Measurements from ENCODE around the gene MED25. TPM values are rescaled to one million over a fixed set of nuclear protein-coding genes. Genes with fewer than 3 reads are reported as not detected.

The MED25 gene
- total and polyA plus RNA-seq, 9 of the 15 experiments (the other 6 are each of a cell fraction or from before 2014, with no cell fraction given): 4.1 to 93.9 (median 19.3) TPM

DNA sequence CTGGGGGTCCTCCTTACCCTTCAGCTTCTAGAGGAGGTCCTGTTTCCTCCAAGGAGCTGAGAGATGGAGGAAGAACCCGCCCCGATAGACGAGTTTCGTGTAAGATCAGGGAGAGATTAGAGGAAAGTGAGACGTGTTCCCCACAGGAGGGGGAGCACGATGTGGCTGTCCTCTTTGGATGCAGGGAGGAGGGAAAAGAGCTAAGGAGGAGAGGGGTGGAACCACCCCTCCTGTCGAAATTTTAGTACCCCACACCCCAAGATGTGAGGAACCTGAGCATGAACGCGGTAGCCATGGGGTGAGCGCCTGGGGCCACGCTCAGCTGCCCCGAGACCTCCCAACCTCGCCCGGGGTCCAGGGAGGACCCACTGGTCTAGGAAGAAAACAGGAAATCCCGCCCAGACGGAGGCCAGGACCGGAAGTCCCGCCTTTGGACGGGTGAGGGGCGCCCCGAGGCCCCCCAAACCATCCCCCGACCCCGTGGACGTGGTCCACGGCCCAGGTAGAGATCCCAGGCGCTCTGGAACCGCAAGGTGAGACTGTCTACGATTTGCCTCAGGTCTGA lies 57.9 kb downstream of the MED25 start (continued):
- TF ChIP-seq PRMT5 (CRISPR knock-in tag; IDR thresholded peaks at IDR 0.05) (0 out of 2 replicates have a peak, but pooled peaks have one; percentile 10), PRDM10 (IDR thresholded peaks at IDR 0.05; ENCODE audit: partially characterized antibody) (peak; percentile 73), CSDE1 (IDR thresholded peaks at IDR 0.05) (no peak), TEAD4 (IDR thresholded peaks at IDR 0.05; ENCODE audit: low read length) (0 out of 2 replicates have a peak, but pooled peaks have one; percentile 14), TEAD4 (CRISPR knock-in tag; IDR thresholded peaks at IDR 0.05; ENCODE audit: borderline replicate concordance) (no peak), AFF1 (IDR thresholded peaks at IDR 0.05; ENCODE audit: low read depth in 1 of 2, partially characterized antibody in 2 of 2) (peak in 1 of 2 experiments; percentile 15), FOXJ2 (tag; IDR thresholded peaks at IDR 0.05) (peak; percentile 9; the same call in 1 of the 2 replicates), POLR2A (conservative IDR thresholded peaks at IDR 0.05) (peak; percentile 63), ZFPM2 (CRISPR knock-in tag; IDR thresholded peaks at IDR 0.05) (no peak)
- TF ChIP-seq, protein P1, sequence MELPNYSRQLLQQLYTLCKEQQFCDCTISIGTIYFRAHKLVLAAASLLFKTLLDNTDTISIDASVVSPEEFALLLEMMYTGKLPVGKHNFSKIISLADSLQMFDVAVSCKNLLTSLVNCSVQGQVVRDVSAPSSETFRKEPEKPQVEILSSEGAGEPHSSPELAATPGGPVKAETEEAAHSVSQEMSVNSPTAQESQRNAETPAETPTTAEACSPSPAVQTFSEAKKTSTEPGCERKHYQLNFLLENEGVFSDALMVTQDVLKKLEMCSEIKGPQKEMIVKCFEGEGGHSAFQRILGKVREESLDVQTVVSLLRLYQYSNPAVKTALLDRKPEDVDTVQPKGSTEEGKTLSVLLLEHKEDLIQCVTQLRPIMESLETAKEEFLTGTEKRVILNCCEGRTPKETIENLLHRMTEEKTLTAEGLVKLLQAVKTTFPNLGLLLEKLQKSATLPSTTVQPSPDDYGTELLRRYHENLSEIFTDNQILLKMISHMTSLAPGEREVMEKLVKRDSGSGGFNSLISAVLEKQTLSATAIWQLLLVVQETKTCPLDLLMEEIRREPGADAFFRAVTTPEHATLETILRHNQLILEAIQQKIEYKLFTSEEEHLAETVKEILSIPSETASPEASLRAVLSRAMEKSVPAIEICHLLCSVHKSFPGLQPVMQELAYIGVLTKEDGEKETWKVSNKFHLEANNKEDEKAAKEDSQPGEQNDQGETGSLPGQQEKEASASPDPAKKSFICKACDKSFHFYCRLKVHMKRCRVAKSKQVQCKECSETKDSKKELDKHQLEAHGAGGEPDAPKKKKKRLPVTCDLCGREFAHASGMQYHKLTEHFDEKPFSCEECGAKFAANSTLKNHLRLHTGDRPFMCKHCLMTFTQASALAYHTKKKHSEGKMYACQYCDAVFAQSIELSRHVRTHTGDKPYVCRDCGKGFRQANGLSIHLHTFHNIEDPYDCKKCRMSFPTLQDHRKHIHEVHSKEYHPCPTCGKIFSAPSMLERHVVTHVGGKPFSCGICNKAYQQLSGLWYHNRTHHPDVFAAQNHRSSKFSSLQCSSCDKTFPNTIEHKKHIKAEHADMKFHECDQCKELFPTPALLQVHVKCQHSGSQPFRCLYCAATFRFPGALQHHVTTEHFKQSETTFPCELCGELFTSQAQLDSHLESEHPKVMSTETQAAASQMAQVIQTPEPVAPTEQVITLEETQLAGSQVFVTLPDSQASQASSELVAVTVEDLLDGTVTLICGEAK (IDR thresholded peaks at IDR 0.05): peak; percentile 95
- TF ChIP-seq, protein P1 (CRISPR knock-in tag; IDR thresholded peaks at IDR 0.05): no peak

All from K562 (cell line).